Measurements from ENCODE around the gene ACOXL. TPM values are rescaled to one million over a fixed set of nuclear protein-coding genes. Genes with fewer than 3 reads are reported as not detected.

Gene ACOXL
- total RNA-seq, 4 donors from 2014 or later, result not detected

DNA sequence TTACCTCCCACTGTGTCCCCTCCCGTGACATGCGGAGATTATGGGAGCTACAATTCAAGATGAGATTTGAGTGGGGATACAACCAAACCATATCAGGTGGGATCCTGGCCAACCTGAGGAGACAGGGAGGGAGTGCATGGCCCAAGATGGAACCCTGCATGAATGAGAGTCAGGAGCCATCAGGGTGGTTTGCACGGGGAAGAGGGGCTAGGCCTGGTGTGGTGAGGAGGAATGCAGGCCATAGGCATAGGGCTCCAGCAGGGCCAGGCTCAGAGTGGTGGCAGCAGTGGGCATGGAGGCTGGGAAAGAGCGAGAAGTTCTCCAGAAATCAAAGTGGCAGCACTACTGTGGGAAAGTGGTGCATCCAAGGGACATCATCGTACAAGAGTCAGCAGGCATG is 314.3 kb downstream of the ACOXL start:
- TF ChIP-seq POLR2A (IDR thresholded peaks at IDR 0.05), result no peak
- TF ChIP-seq, protein P1, sequence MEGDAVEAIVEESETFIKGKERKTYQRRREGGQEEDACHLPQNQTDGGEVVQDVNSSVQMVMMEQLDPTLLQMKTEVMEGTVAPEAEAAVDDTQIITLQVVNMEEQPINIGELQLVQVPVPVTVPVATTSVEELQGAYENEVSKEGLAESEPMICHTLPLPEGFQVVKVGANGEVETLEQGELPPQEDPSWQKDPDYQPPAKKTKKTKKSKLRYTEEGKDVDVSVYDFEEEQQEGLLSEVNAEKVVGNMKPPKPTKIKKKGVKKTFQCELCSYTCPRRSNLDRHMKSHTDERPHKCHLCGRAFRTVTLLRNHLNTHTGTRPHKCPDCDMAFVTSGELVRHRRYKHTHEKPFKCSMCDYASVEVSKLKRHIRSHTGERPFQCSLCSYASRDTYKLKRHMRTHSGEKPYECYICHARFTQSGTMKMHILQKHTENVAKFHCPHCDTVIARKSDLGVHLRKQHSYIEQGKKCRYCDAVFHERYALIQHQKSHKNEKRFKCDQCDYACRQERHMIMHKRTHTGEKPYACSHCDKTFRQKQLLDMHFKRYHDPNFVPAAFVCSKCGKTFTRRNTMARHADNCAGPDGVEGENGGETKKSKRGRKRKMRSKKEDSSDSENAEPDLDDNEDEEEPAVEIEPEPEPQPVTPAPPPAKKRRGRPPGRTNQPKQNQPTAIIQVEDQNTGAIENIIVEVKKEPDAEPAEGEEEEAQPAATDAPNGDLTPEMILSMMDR (IDR thresholded peaks at IDR 0.05), result no peak
- WGBS, 2 donors, result 89 to 95% methylated on average over 5 of the region's 5 CpGs
- intact Hi-C loops (cut with DNase I), result no loop called here
- Histone ChIP-seq H3K4me3 (no peak overlapping the region), H3K27me3 (peaks cover 0 to 3% (median 0%) of the 10 kb centered on the region in 4 donors), H3K27ac (no peak overlapping the region), H3K9me3 (no peaks in the 10 kb centered on the region), H3K4me1 (peaks cover 0 to 8% (median 0%) of the 10 kb centered on the region in 3 donors), H3K36me3 (no peaks in the 10 kb centered on the region)
- no peak for DNase-seq

DNA sequence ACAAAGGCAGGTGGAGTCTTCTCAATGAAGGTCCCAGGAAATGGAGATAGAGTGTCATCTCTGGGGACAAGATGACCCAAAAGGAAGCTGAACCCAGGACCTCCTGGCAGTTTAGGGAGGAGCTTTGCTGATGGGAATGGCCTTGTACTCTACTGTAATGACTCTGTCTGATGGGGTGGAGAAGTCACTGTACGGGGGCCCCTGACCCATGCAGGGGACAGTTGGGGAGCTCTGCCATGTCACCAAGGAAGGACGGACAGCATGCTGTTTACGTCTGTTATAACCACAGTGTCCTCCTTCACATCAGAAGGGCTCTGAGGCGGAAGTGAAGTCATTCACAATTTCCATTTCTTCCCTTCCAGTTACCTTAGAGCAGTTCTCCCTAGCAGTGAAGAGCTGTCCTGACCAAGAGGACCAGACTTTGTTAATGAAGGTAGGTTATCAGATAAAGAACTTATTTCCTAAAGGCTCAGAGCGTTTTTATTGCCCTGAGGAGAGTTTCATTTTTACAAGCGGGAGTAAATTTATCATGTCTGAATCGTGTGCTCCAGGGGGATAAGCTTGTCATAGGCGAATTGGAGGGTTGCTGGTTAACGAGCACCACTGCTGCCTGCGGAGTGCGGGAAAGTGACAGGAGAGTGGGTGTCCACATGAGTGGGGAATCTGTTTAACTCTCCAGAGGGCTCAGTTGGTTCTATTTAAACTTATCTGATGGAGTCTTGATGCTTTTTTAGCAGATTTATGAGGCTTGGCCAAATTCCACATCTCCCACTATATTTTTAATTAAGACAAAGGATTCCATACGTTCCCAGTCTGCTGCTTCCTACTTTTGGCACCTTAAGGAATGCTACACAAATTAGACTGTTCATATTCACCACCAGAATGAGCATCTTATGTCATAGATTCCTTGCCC is 316.7 kb downstream of the ACOXL start:
- WGBS, 2 donors, result 67 to 75% methylated on average over 12 of the region's 12 CpGs
- intact Hi-C loops (cut with DNase I), result no loop called here
- no peak overlapping the region for H3K4me3 ChIP-seq
- no peaks in the 10 kb centered on the region for H3K36me3 ChIP-seq
- H3K9me3 ChIP-seq, result no peaks in the 10 kb centered on the region
- H3K27ac ChIP-seq, result no peak overlapping the region
- TF ChIP-seq POLR2A (IDR thresholded peaks at IDR 0.05), result no peak
- TF ChIP-seq, protein P1 (IDR thresholded peaks at IDR 0.05), result no peak
- no peak for DNase-seq
- H3K27me3 ChIP-seq, result peaks cover 0 to 19% (median 0%) of the 10 kb centered on the region in 4 donors
- H3K4me1 ChIP-seq, result peaks cover 0 to 8% (median 0%) of the 10 kb centered on the region in 3 donors

DNA sequence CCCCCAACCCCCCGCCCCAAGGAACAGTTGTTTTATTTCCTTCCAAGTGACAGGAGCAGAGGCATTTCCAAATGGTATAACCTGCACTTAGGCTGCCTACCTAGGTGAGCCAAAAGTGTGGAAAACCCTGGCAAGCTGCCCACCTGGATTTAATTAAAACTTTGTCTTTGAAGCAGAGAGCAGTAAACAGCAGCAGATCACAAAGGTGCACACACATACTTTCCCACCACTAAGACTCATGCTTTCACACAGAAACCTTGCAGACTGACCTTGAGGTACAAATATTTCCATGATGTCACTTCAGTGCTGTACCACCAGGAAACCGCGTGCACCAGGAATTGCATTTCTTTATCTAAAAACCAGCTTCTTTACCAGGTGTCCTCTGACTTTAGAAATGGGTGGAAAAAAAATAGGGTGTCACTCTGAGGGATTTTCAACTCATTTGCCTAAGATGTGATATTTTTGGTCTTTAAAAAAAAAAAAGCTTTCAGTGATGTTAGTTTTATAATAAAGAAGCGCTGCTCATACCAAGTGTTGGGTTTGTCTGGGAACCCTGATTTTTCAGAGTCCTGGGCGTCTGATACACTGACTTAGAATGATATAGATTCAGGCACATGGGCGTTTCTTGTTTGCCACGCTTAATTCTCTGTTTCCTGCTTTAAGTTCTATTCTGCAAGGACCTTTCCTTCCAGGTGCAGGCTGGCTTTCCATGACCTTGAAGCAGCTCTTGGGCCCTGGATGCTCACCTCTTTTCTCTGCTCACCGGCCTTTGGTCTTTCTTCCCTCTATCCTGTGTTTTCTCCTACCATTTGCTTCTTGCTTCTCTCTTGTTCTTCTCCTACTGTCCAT is 317.6 kb downstream of the ACOXL start:
- no peak for DNase-seq
- no peaks in the 10 kb centered on the region for H3K36me3 ChIP-seq
- TF ChIP-seq, protein P1 (IDR thresholded peaks at IDR 0.05), result no peak
- no peak for TF ChIP-seq POLR2A (IDR thresholded peaks at IDR 0.05)
- H3K4me3 ChIP-seq, result no peak overlapping the region
- intact Hi-C loops (cut with DNase I), result no loop called here
- H3K4me1 ChIP-seq, result peaks cover 0 to 3% (median 0%) of the 10 kb centered on the region in 3 donors
- H3K9me3 ChIP-seq, result no peaks in the 10 kb centered on the region
- no peak overlapping the region for H3K27ac ChIP-seq
- H3K27me3 ChIP-seq, result peaks cover 0 to 25% (median 0%) of the 10 kb centered on the region in 4 donors
- WGBS, 2 donors, result 60 to 77% methylated on average over 7 to 8 of the region's 8 CpGs

DNA sequence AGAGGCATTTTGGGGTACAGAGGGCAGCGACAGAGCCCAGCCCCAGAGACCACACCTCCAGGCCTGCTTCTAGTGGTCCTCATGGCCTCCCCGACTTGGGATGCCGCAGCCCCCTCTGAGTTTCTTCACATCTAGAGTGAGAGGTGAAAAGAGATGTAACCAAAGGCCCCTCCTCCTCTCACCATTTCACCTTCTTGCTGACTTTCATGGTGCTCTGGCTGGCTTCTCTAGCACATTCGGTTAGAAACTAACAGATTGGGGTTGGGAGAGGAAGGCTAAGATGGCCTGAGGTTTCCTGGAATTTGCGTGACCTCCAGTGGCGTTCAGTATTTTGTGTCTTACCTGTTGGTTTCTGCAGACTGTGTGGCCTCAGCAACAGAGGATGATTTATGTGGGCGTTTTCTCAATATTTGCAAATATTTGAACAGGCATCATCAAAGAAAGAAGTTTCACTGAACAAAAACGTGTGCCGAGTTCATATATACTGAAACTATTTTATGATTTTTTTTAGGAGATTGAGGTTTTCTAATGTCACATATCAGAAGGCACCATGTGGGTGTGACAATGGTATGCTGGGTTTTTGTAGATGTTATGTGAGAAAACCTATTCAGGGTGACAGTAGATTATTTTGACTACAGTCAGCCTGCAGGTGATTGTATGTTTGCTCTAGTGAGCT is 318.5 kb downstream of the ACOXL start:
- no peak overlapping the region for H3K27ac ChIP-seq
- no peaks in the 10 kb centered on the region for H3K4me1 ChIP-seq
- DNase-seq, result no peak
- no peak overlapping the region for H3K4me3 ChIP-seq
- intact Hi-C loops (cut with DNase I), result no loop called here
- H3K9me3 ChIP-seq, result no peaks in the 10 kb centered on the region
- TF ChIP-seq POLR2A (IDR thresholded peaks at IDR 0.05), result no peak
- TF ChIP-seq, protein P1 (IDR thresholded peaks at IDR 0.05), result no peak
- WGBS, 2 donors, result 65 to 70% methylated on average over 6 to 7 of the region's 9 CpGs
- peaks cover 0 to 25% (median 0%) of the 10 kb centered on the region in 4 donors for H3K27me3 ChIP-seq
- no peaks in the 10 kb centered on the region for H3K36me3 ChIP-seq

All from esophagus squamous epithelium (tissue), 5 donors.